A549 (cell line): Measurements from ENCODE around the gene INHBE. TPM values are rescaled to one million over a fixed set of nuclear protein-coding genes. Genes with fewer than 3 reads are reported as not detected.

Experiments
- ATAC-seq, 2 experiments: fragments of 200-7000 bp in 1 of 2; fragments of >200 bp in 1 of 2; cut with Nextera tagmentation in 1 of 2; cut with Tn5 transposase in 1 of 2; 3 replicates each; pipeline versions ENCODE4 v1.8.0 to v1.9.1; 2018 to 2020; ENCODE audit warnings: mild to moderate bottlenecking in 1 of 2, moderate library complexity in 1 of 2
- CTCF ChIA-PET: fragments of 300-600 bp; sonication (Branson Sonifier 250); formaldehyde crosslinking; extraction: SDS; loops from one replicate; lab custom pipeline; 2021; ENCODE audit warnings: antibody characterized with exemption, inconsistent platforms; lab: Yijun Ruan, JAX
- POLR2A ChIA-PET: fragments of 350-600 bp; formaldehyde crosslinking; extraction: SDS; loops from one replicate; lab custom pipeline; 2021; ENCODE audit warnings: antibody characterized with exemption, inconsistent platforms; lab: Yijun Ruan, JAX
- DNase-seq, 2 experiments: peaks; one replicate each; pipeline versions ENCODE4 v3.0.0 to v3.0.0-alpha.2; 2011 to 2016; ENCODE audit warnings: low read depth in 1 of 2, low spot score in 1 of 2
- FAIRE-seq: peaks from 2 replicates; lab custom pipeline; 2011; peaks lifted over from hg19 to GRCh38; lab: Jason Lieb, UNC
- H3K27ac ChIP-seq, 2 experiments: fragments of >200 bp; sonication (Bioruptor Twin); formaldehyde crosslinking; 3 replicates each; pipeline ENCODE4 v1.5.1; 2016 to 2017
- H3K4me1 ChIP-seq: fragments of >200 bp; sonication (Bioruptor Twin); formaldehyde crosslinking; 3 replicates; pipeline ENCODE4 v1.6.1; 2016
- H3K4me2 ChIP-seq: fragments of >200 bp; sonication (Bioruptor Twin); formaldehyde crosslinking; 3 replicates; pipeline ENCODE4 v1.6.1; 2016
- H3K4me3 ChIP-seq: fragments of >200 bp; sonication (Bioruptor Twin); formaldehyde crosslinking; 3 replicates; pipeline ENCODE4 v1.5.1; 2016
- H3K9me3 ChIP-seq: fragments of >200 bp; sonication (Bioruptor Twin); formaldehyde crosslinking; 3 replicates; pipeline ENCODE4 v1.6.1; 2016
- BHLHE40 ChIP-seq: IDR thresholded peaks from 2 replicates; pipeline ENCODE4 v1.6.1; 2012; ENCODE audit warnings: low read depth, low read length, inconsistent platforms
- CBX8 ChIP-seq: fragments of 200-600 bp; sonication (generic); IDR thresholded peaks from 2 replicates; pipeline ENCODE4 v1.6.1; 2016
- CEBPB ChIP-seq, 2 experiments: fragments of >200 bp in 1 of 2; sonication (Bioruptor Twin) in 1 of 2; formaldehyde crosslinking in 1 of 2; IDR thresholded peaks; 2 replicates each; pipeline ENCODE4 v1.6.1; 2012 to 2016
- EP300 ChIP-seq, 2 experiments: fragments of >200 bp; sonication (Bioruptor Twin); formaldehyde crosslinking; IDR thresholded peaks; 2 replicates in 1 of 2; 3 replicates in 1 of 2; pipeline ENCODE4 v1.6.1; 2016 to 2017
- FOSL2 ChIP-seq, 2 experiments: fragments of 450-650 bp in 1 of 2; fragments of >200 bp in 1 of 2; sonication (Bioruptor Twin) in 1 of 2; formaldehyde crosslinking; IDR thresholded peaks; 2 replicates each; pipeline versions ENCODE4 v1.5.0 to v1.6.1; 2016 to 2020; ENCODE audit warnings: mild to moderate bottlenecking in 1 of 2, moderate library complexity in 1 of 2
- GATA3 ChIP-seq: IDR thresholded peaks from 2 replicates; pipeline ENCODE4 v1.6.1; 2012; ENCODE audit warnings: borderline replicate concordance
- HEYL ChIP-seq: fragments of 250-450 bp; sonication (Bioruptor Pico); IDR thresholded peaks from 2 replicates; pipeline ENCODE4 v1.8.0; 2021; ENCODE audit warnings: mild to moderate bottlenecking, moderate library complexity
- HOXB13 ChIP-seq: fragments of 250-450 bp; sonication (Bioruptor Pico); IDR thresholded peaks from 2 replicates; pipeline ENCODE4 v1.5.0; 2020; ENCODE audit warnings: low read depth, mild to moderate bottlenecking, moderate library complexity
- KDM1A ChIP-seq: fragments of 200-600 bp; sonication (generic); IDR thresholded peaks from 2 replicates; pipeline ENCODE4 v1.6.1; 2016; ENCODE audit warnings: low read depth, mild to moderate bottlenecking
- KDM5A ChIP-seq: fragments of 200-600 bp; sonication (generic); IDR thresholded peaks from 2 replicates; pipeline ENCODE4 v1.6.1; 2016; ENCODE audit warnings: antibody characterized with exemption, mild to moderate bottlenecking
- MAFK ChIP-seq: fragments of 450-650 bp; IDR thresholded peaks from 2 replicates; pipeline ENCODE4 v1.6.1; 2014; ENCODE audit not compliant: partially characterized antibody
- MYC ChIP-seq: IDR thresholded peaks from 2 replicates; pipeline ENCODE4 v1.6.1; 2012; ENCODE audit warnings: mild to moderate bottlenecking, inconsistent platforms, low read length, improper control_type of control experiment, borderline replicate concordance
- NFE2L2 ChIP-seq: fragments of 150-350 bp; conservative IDR thresholded peaks from 2 replicates; pipeline ENCODE4 v1.6.1; 2014; ENCODE audit warnings: low read length
- PHF8 ChIP-seq: fragments of 200-600 bp; sonication (generic); IDR thresholded peaks from 2 replicates; pipeline ENCODE4 v1.6.1; 2016; ENCODE audit warnings: low read depth, mild to moderate bottlenecking, antibody characterized with exemption, moderate library complexity, borderline replicate concordance
- RCOR1 ChIP-seq: fragments of 150-350 bp; IDR thresholded peaks from 2 replicates; pipeline ENCODE4 v1.6.1; 2014; ENCODE audit warnings: antibody characterized with exemption, low read length, low read depth
- RNF2 ChIP-seq: fragments of 200-600 bp; sonication (generic); IDR thresholded peaks from 2 replicates; pipeline ENCODE4 v1.6.1; 2016; ENCODE audit warnings: low read depth, mild to moderate bottlenecking, antibody characterized with exemption, moderate library complexity, borderline replicate concordance
- SREBF2 ChIP-seq: fragments of 450-650 bp; IDR thresholded peaks from 2 replicates; pipeline ENCODE4 v1.6.1; 2014; ENCODE audit warnings: mild to moderate bottlenecking, moderate library complexity
- TFCP2L1 ChIP-seq: fragments of 250-450 bp; sonication (Bioruptor Pico); IDR thresholded peaks from 2 replicates; pipeline ENCODE4 v1.5.0; 2021; ENCODE audit warnings: mild to moderate bottlenecking
- ZC3H11A ChIP-seq: fragments of 450-650 bp; IDR thresholded peaks from 2 replicates; pipeline ENCODE4 v1.6.1; 2014; ENCODE audit warnings: antibody characterized with exemption, mild to moderate bottlenecking
- ZFP36 ChIP-seq: fragments of 450-650 bp; IDR thresholded peaks from 2 replicates; pipeline ENCODE4 v1.6.1; 2014; ENCODE audit warnings: borderline replicate concordance; ENCODE audit not compliant: partially characterized antibody
- WGBS: methylation state at CpG from one replicate; pipeline ENCODE4 v1.1.6; 2017; ENCODE audit errors: missing lambda C conversion rate; 5-methylcytosine and 5-hydroxymethylcytosine counted together
- polyA plus RNA-seq, 4 experiments: library from polyadenylated mRNA; depleted of rRNA in 3 of 4; stranded (reverse); fragments of >200 nt; fragmentation: RNase III in 1 of 4; extraction: RNeasy Plus Mini Kit Qiagen cat#74134 plus additional on column Dnase treatment in 1 of 4; gene quantifications; 2 replicates in 3 of 4; 3 replicates in 1 of 4; pipeline ENCODE4 v1.2.3, GENCODE V29; 2011 to 2017
- TF ChIP-seq, protein P1 (sequence below): fragments of 250-450 bp; sonication (Bioruptor Pico); IDR thresholded peaks from 2 replicates; pipeline ENCODE4 v1.5.0; 2020; ENCODE audit warnings: low read depth, mild to moderate bottlenecking, moderate library complexity
- TF ChIP-seq, protein P2 (sequence below): fragments of 450-650 bp; IDR thresholded peaks from 2 replicates; pipeline ENCODE4 v1.6.1; 2014; ENCODE audit warnings: antibody characterized with exemption
- TF ChIP-seq, protein P3 (sequence below): IDR thresholded peaks from 2 replicates; pipeline ENCODE4 v1.6.1; 2012; ENCODE audit warnings: low read depth, borderline replicate concordance

The INHBE gene
- polyA plus RNA-seq, 2 of the 4 experiments (the other 2 are of a cell fraction) = 0.74 to 2.4 TPM

DNA sequence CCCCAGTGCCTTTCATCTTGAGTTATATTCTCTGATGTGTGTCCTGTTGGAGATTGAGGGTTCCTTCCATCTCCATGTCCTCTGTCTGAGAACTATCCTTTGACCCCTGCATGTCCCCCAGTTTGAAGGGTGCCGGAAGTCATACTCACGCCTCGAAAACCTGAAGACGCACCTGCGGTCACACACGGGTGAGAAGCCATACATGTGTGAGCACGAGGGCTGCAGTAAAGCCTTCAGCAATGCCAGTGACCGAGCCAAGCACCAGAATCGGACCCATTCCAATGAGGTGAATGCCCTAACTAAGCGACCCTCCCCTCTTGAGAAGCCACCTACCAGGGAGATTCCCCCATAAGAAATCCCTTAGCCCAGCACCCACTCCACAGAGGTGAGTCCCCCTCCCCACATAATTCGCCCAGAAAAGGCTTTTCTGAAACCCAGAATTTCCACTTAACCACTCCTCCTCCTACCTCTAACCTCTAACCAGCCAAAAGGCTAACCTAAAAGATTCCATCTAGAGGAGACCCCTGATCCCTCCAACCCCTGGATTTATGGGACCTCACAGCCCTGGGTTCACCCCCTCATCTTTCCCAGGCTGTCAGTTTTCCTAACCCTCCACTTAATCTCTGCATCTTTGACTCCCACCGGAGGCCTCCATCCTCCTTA lies 12.2 kb downstream of the INHBE start:
- DNase-seq = no peak
- CTCF ChIA-PET = interaction anchor here (1.4 kb wide), 1 partner anchor 10 kb away, joined by 5 read pairs; no protein-coding TSS in a partner anchor
- no peak overlapping the region for H3K27ac ChIP-seq
- H3K4me3 ChIP-seq = no peak overlapping the region
- ATAC-seq = no peak
- TF ChIP-seq HOXB13 (CRISPR knock-in tag) (no peak), RCOR1 (no peak), FOSL2 (IDR thresholded peaks at IDR 0.05) (no peak), FOSL2 (CRISPR knock-in tag; IDR thresholded peaks at IDR 0.05) (no peak), BHLHE40 (no peak)
- TF ChIP-seq, protein P1, sequence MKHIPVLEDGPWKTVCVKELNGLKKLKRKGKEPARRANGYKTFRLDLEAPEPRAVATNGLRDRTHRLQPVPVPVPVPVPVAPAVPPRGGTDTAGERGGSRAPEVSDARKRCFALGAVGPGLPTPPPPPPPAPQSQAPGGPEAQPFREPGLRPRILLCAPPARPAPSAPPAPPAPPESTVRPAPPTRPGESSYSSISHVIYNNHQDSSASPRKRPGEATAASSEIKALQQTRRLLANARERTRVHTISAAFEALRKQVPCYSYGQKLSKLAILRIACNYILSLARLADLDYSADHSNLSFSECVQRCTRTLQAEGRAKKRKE (CRISPR knock-in tag) = no peak
- TF ChIP-seq, protein P2, sequence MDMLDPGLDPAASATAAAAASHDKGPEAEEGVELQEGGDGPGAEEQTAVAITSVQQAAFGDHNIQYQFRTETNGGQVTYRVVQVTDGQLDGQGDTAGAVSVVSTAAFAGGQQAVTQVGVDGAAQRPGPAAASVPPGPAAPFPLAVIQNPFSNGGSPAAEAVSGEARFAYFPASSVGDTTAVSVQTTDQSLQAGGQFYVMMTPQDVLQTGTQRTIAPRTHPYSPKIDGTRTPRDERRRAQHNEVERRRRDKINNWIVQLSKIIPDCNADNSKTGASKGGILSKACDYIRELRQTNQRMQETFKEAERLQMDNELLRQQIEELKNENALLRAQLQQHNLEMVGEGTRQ = no peak
- TF ChIP-seq, all 56 proteins: peak for 0
- no peaks in the 10 kb centered on the region for H3K9me3 ChIP-seq
- H3K4me2 ChIP-seq = no peak overlapping the region
- WGBS = 86% methylated on average over 12 of the region's 12 CpGs
- FAIRE-seq = no peak
- peaks cover 5% of the 10 kb centered on the region for H3K4me1 ChIP-seq
- POLR2A ChIA-PET = no interaction called here

DNA sequence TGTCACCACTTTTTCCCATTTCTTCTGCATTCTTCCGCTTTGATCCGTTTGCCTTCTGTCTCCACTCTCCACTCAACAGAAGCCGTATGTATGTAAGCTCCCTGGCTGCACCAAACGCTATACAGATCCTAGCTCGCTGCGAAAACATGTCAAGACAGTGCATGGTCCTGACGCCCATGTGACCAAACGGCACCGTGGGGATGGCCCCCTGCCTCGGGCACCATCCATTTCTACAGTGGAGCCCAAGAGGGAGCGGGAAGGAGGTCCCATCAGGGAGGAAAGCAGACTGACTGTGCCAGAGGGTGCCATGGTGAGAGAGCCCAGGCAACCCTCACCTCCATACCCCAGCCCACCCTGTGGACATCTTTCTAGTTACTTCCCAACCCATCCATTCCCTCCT lies 12.8 kb downstream of the INHBE start:
- DNase-seq (no peak), ATAC-seq (no peak), FAIRE-seq (no peak)
- POLR2A ChIA-PET = no interaction called here
- peaks cover 3% of the 10 kb centered on the region for H3K4me1 ChIP-seq
- H3K27ac ChIP-seq = no peak overlapping the region
- TF ChIP-seq MAFK (no peak), SREBF2 (no peak), RNF2 (no peak), NFE2L2 (no peak), CBX8 (no peak), PHF8 (no peak), KDM1A (no peak), GATA3 (no peak), RCOR1 (no peak), TFCP2L1 (CRISPR knock-in tag) (no peak), MYC (no peak), KDM5A (no peak), ZFP36 (no peak), HOXB13 (CRISPR knock-in tag) (no peak), CEBPB (IDR thresholded peaks at IDR 0.05) (no peak), EP300 (IDR thresholded peaks at IDR 0.05) (no peak), ZC3H11A (no peak), HEYL (CRISPR knock-in tag) (no peak)
- TF ChIP-seq, protein P3, sequence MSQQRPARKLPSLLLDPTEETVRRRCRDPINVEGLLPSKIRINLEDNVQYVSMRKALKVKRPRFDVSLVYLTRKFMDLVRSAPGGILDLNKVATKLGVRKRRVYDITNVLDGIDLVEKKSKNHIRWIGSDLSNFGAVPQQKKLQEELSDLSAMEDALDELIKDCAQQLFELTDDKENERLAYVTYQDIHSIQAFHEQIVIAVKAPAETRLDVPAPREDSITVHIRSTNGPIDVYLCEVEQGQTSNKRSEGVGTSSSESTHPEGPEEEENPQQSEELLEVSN = no peak
- WGBS = 85% methylated on average over 11 of the region's 11 CpGs
- no peak overlapping the region for H3K4me3 ChIP-seq
- no peak overlapping the region for H3K4me2 ChIP-seq
- H3K9me3 ChIP-seq = no peaks in the 10 kb centered on the region
- CTCF ChIA-PET = interaction anchor here (1.1 to 19.9 kb wide), 2 partner anchors 6 to 183 kb away, joined by 3 to 240 read pairs; partner anchors contain the start of gene GLI1
